PC-9 (cell line): ENCODE measurements around the gene YRDC. TPM values are rescaled to one million over a fixed set of nuclear protein-coding genes. Genes with fewer than 3 reads are reported as not detected.

Experiments used
- BruUV-seq: library from RNA; stranded (reverse); fragments of 400-500 nt; replicated peaks from 2 replicates; lab custom pipeline; 2021; lab: Mats Ljungman, UMichigan
- CTCF ChIA-PET: fragments of 300-600 bp; sonication (Branson Sonifier 250); formaldehyde crosslinking; loops from one replicate; lab custom pipeline; 2022; ENCODE audit warnings: antibody characterized with exemption; lab: Charles Lee
- POLR2A ChIA-PET: fragments of 300-600 bp; sonication (Branson Sonifier 250); formaldehyde crosslinking; loops from one replicate; lab custom pipeline; 2022; ENCODE audit warnings: antibody characterized with exemption; ENCODE audit not compliant: unreplicated experiment; lab: Charles Lee
- DNase-seq, 2 experiments: peaks; one replicate each; pipeline versions ENCODE4 v3.0.0 to v3.0.0-alpha.2; 2015 to 2022; ENCODE audit warnings: mixed read lengths in 1 of 2
- H2AFZ ChIP-seq: fragments of 200-600 bp; sonication (generic); 2 replicates; pipeline ENCODE4 v1.8.1; 2017; ENCODE audit warnings: antibody characterized with exemption
- H3F3A ChIP-seq: fragments of 200-600 bp; sonication (generic); 2 replicates; pipeline ENCODE4 v1.8.1; 2017; ENCODE audit warnings: antibody characterized with exemption, mild to moderate bottlenecking, low read depth; ENCODE audit not compliant: insufficient read depth
- H3K27ac ChIP-seq: fragments of 200-600 bp; sonication (generic); 2 replicates; pipeline ENCODE4 v1.6.1; 2016; ENCODE audit warnings: mixed run types
- H3K27me3 ChIP-seq: fragments of 200-600 bp; sonication (generic); 2 replicates; pipeline ENCODE4 v1.6.1; 2016; ENCODE audit warnings: low read depth, mixed run types; ENCODE audit not compliant: insufficient read depth
- H3K36me3 ChIP-seq: fragments of 200-600 bp; sonication (generic); 2 replicates; pipeline ENCODE4 v1.6.1; 2016; ENCODE audit warnings: low read depth, mixed run types
- H3K4me1 ChIP-seq: fragments of 200-600 bp; sonication (generic); replicated peaks from 2 replicates; pipeline ENCODE4 v1.6.1; 2016; ENCODE audit warnings: mixed run types; ENCODE audit not compliant: insufficient read depth
- H3K4me2 ChIP-seq: fragments of 200-600 bp; sonication (generic); 2 replicates; pipeline ENCODE4 v1.6.1; 2017; ENCODE audit warnings: mixed run types
- H3K4me3 ChIP-seq: fragments of 200-600 bp; sonication (generic); 2 replicates; pipeline ENCODE4 v1.6.1; 2016; ENCODE audit warnings: mixed run types
- H3K79me2 ChIP-seq: fragments of 200-600 bp; sonication (generic); 2 replicates; pipeline ENCODE4 v1.6.1; 2017; ENCODE audit warnings: low read depth, mixed run types
- H3K9me2 ChIP-seq: fragments of 200-600 bp; sonication (generic); 2 replicates; pipeline ENCODE4 v1.8.1; 2017; ENCODE audit warnings: mild to moderate bottlenecking; ENCODE audit not compliant: insufficient read depth
- H3K9me3 ChIP-seq: fragments of 200-600 bp; sonication (generic); 2 replicates; pipeline ENCODE4 v1.8.1; 2016; ENCODE audit warnings: low read depth; ENCODE audit not compliant: insufficient read depth
- H4K20me1 ChIP-seq: fragments of 200-600 bp; sonication (generic); 2 replicates; pipeline ENCODE4 v1.8.1; 2017; ENCODE audit not compliant: insufficient read depth
- CTCF ChIP-seq: fragments of 200-600 bp; sonication (generic); conservative IDR thresholded peaks from 2 replicates; pipeline ENCODE4 v1.6.1; 2017; ENCODE audit warnings: mixed run types, antibody characterized with exemption, mild to moderate bottlenecking, moderate library complexity
- EZH2 ChIP-seq: fragments of 200-600 bp; sonication (generic); IDR thresholded peaks from 2 replicates; pipeline ENCODE4 v1.8.0; 2017; ENCODE audit warnings: antibody characterized with exemption, low read depth
- intact Hi-C: fragments of 100-400 bp; cut with micrococcal nuclease; formaldehyde crosslinking; loops from one replicate; pipeline ENCODE4 v1.10.0; 2022; ENCODE audit not compliant: unreplicated experiment
- total RNA-seq: library from RNA; stranded (reverse); gene quantifications from 2 replicates; pipeline ENCODE4 v1.2.3, GENCODE V29; 2021

YRDC gene
- total RNA-seq, 1 experiment from 2014 or later, result 13.2 TPM

GRCh38 chr1:37825506-37825905 is 17.5 kb upstream of the YRDC start:
- no peak overlapping the region for H3K4me2 ChIP-seq
- no peaks in the 10 kb centered on the region for H3K27me3 ChIP-seq
- POLR2A ChIA-PET, result no interaction called here
- H3K4me3 ChIP-seq, result no peak overlapping the region
- no TSS peak for BruUV-seq
- H4K20me1 ChIP-seq, result no peaks in the 10 kb centered on the region
- H2AFZ ChIP-seq, result no peak overlapping the region
- intact Hi-C loops, result no loop called here
- no peaks in the 10 kb centered on the region for H3K9me2 ChIP-seq
- TF ChIP-seq CTCF, result no peak
- no peak for TF ChIP-seq EZH2
- no peak overlapping the region for H3K27ac ChIP-seq
- no peaks in the 10 kb centered on the region for H3K79me2 ChIP-seq
- H3K9me3 ChIP-seq, result no peaks in the 10 kb centered on the region
- H3K4me1 ChIP-seq, result no peaks in the 10 kb centered on the region
- peaks cover 4% of the 10 kb centered on the region; the same call in 1 of the 2 replicates for H3F3A ChIP-seq
- DNase-seq, result no peak
- CTCF ChIA-PET, result interaction anchor here (0.6 kb wide), 1 partner anchor 25 kb away, joined by 4 read pairs; no protein-coding TSS in a partner anchor
- peaks cover 31% of the 10 kb centered on the region for H3K36me3 ChIP-seq

- TF ChIP-seq EZH2 (no peak), CTCF (no peak)
- peaks cover 32% of the 10 kb centered on the region for H3K36me3 ChIP-seq
- no peak overlapping the region for H3K4me3 ChIP-seq
- H3K27me3 ChIP-seq, result no peaks in the 10 kb centered on the region
- CTCF ChIA-PET, result no interaction called here
- no peaks in the 10 kb centered on the region for H4K20me1 ChIP-seq
- H3F3A ChIP-seq, result peaks cover 4% of the 10 kb centered on the region; the same call in 1 of the 2 replicates
- no peak overlapping the region for H2AFZ ChIP-seq
- POLR2A ChIA-PET, result no interaction called here
- BruUV-seq, result no TSS peak
- intact Hi-C loops, result no loop called here
- H3K9me3 ChIP-seq, result no peaks in the 10 kb centered on the region
- H3K4me2 ChIP-seq, result no peak overlapping the region
- no peaks in the 10 kb centered on the region for H3K4me1 ChIP-seq
- no peaks in the 10 kb centered on the region for H3K79me2 ChIP-seq
- H3K27ac ChIP-seq, result no peak overlapping the region
- no peaks in the 10 kb centered on the region for H3K9me2 ChIP-seq
- no peak for DNase-seq
Observed at GRCh38 chr1:37824001-37824400, 16.0 kb upstream of the YRDC start.

- H3K9me3 ChIP-seq, result no peaks in the 10 kb centered on the region
- intact Hi-C loops, result no loop called here
- H3K27ac ChIP-seq, result no peak overlapping the region
- peaks cover 32% of the 10 kb centered on the region for H3K36me3 ChIP-seq
- H3K4me3 ChIP-seq, result no peak overlapping the region
- no peaks in the 10 kb centered on the region for H4K20me1 ChIP-seq
- POLR2A ChIA-PET, result no interaction called here
- no peaks in the 10 kb centered on the region for H3K27me3 ChIP-seq
- DNase-seq, result no peak
- no peak overlapping the region for H3K4me2 ChIP-seq
- CTCF ChIA-PET, result no interaction called here
- H3K4me1 ChIP-seq, result no peaks in the 10 kb centered on the region
- H3F3A ChIP-seq, result peaks cover 4% of the 10 kb centered on the region; the same call in 1 of the 2 replicates
- TF ChIP-seq CTCF (no peak), EZH2 (no peak)
- H2AFZ ChIP-seq, result no peak overlapping the region
- no TSS peak for BruUV-seq
- no peaks in the 10 kb centered on the region for H3K79me2 ChIP-seq
- H3K9me2 ChIP-seq, result no peaks in the 10 kb centered on the region
Observed at GRCh38 chr1:37822906-37823815, 15.2 kb upstream of the YRDC start.
